ENCODE data around the gene SPINK14.

The SPINK14 gene

GRCh38 chr5:148202531-148203203 lies 34.3 kb downstream of the SPINK14 start, which contains the start of gene SPINK6:
Gene SPINK6, plus strand, starts transcription at chr5:148203042. Its CDS starts 55 bp downstream, at chr5:148203097.
- DNase-seq, result no peak

- no peak for DNase-seq
Measured at GRCh38 chr5:148205044-148205806, 36.9 kb downstream of the SPINK14 start.

DNA sequence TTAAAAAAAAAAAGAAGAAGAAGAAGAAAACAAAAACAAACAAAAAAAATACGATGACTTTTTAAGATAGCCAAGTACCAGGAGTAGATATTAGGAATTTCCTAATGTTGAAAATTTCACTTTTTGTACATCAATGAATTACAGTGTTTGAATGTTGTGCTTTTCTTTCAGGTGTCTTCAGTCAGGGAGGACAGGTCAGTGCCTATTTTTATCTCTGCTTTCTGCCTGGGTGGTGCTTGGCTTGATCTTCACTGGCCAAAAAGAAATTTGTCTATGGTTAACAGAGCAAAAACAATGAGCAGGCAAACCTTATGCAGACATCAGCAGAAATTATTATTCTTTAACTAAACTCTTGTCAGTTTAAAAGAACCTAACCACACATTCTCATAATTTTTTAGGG lies 37.5 kb downstream of the SPINK14 start:
- no peak for DNase-seq

DNA sequence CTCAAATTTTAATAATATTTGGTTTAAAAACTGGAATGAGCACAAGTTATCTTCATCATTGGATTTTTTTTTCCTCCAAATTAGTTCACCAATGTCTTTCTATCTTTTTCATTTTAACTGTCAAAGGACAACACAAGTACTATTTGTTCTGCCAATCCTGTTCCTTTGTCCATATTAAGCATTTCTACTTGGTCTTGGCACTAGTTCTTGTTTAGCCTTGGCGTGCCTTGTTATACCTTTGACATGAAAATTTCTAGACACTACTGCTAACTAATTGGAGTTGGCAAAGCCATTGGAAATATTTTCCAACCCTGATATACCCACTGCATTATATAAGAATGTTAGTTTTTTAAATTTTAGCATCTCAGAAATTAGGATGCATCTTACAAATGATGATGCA lies 38.3 kb downstream of the SPINK14 start:
- DNase-seq, result no peak

DNA sequence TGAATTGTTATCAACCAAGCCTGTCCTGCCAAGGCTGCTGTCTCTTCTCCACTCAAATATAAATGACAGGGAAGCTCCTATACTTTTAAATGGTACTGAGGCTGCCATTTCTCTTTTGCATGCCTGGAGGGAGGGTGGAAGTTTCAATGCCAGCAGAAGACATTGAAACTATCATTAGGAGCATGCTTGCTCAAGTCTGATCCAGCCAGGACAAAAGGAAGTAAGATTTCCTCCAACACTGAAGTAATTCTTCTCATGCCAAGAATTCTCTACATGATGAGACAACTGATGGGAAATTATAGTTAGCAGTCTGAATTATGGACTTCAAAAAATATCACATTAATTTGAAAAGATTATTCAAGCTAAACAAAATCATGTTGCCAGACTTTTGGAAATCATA lies 39.9 kb downstream of the SPINK14 start:
- DNase-seq, result no peak

- DNase-seq, result no peak
Measured at GRCh38 chr5:148209151-148209770, 40.9 kb downstream of the SPINK14 start.

DNA sequence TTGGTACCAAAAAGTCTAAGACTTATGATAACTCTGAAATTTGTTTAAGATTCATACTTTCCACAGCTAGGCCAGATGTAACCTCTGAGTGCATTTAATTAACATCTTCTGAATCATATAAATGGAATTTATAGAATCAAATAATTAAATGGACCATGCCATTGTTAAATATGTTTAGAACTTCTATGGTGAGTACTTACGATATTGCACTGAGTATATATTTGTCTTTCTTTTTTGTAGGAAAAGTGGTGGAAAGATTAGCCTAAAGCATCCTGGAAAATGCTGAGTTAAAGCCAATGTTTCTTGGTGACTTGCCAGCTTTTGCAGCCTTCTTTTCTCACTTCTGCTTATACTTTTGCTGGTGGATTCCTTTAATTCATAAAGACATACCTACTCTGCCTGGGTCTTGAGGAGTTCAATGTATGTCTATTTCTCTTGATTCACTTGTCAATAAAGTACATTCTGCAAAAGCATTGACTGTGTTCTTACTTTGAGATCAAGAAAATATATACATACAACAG lies 46.4 kb downstream of the SPINK14 start:
- no peak for DNase-seq

DNA sequence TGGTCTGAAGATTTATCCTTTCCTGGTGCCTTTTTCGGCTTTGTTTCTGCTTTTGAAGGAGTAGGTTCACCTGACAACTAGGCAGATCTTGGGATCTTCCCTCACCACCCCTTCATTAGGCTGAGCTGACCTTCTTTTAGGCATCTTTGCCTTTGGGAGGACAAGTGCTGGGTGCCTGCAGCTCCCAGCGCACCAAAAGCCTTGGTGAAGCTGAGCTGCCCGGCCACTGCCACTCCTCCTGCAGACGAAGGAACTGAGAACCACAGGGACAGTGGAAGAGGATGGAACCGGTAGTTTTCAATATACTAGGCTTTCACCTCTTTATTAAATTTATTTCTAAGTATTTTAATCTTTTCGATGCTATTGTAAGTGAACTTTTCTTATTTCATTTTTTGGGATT lies 53.2 kb downstream of the SPINK14 start:
- DNase-seq, result no peak

GRCh38 chr5:148224117-148224742 lies 55.9 kb downstream of the SPINK14 start:
- DNase-seq, result peak; percentile 2

Measured in EL (cell line).